IPS DF 6.9 (cell line): Measurements from ENCODE around the gene BRIP1.

Source experiments
- DNase-seq: peaks from one replicate; pipeline ENCODE4 v3.0.0-alpha.2; 2013; ENCODE audit warnings: low read depth, low spot score
- H3K27ac ChIP-seq: one replicate; pipeline ENCODE4 v1.5.1; 2013; ENCODE audit warnings: low read length, control low read depth
- H3K27me3 ChIP-seq: 2 replicates; pipeline ENCODE4 v1.6.1; 2013; ENCODE audit warnings: mild to moderate bottlenecking, low read length; ENCODE audit not compliant: control insufficient read depth, insufficient read depth
- H3K36me3 ChIP-seq: 2 replicates; pipeline ENCODE4 v1.6.1; 2013; ENCODE audit warnings: low read length; ENCODE audit not compliant: control insufficient read depth, insufficient read depth
- H3K4me1 ChIP-seq: 2 replicates; pipeline ENCODE4 v1.6.1; 2013; ENCODE audit warnings: low read length; ENCODE audit not compliant: control insufficient read depth, insufficient read depth
- H3K4me3 ChIP-seq: 2 replicates; pipeline ENCODE4 v1.5.1; 2013; ENCODE audit warnings: mild to moderate bottlenecking, low read length
- H3K9me3 ChIP-seq: 2 replicates; pipeline ENCODE4 v1.6.1; 2013; ENCODE audit warnings: low read length, inconsistent platforms; ENCODE audit not compliant: control insufficient read depth, insufficient read depth
- WGBS: extraction: QIAGEN DNeasy Blood & Tissue Kit; methylation state at CpG from one replicate; pipeline ENCODE4 v1.1.7; 2013; ENCODE audit warnings: mixed read lengths, missing lambda C conversion rate; ENCODE audit not compliant: insufficient read length, insufficient coverage; 5-methylcytosine and 5-hydroxymethylcytosine counted together

Gene BRIP1

DNA sequence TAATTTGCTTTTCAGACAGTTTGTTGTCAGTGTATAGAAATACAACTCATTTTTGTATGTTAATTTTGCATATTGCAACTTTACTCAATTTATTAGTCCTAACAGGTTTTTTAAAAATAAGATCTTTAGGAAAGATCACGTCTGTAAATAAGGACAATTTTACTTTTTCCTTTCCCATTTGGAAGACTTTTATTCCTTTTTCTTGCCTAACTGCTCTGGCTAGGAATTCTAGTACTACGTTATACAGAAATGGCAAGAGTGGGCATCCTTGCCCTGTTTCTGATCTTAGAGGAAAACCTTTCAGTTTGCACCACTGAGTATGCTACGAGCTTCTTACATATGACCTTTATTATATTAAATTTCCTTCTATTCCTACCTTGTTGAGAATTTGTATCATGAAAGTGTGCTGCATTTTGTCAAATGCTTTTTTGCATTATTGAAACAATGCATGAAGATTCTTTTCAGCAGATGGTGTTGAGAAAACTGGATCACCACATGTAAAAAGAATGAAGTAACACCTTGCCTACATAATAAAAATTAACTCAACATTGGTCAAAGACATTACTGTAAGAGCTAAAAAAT, 113.4 kb downstream of the BRIP1 start:
- H3K27ac ChIP-seq: no peak overlapping the region
- no peaks in the 10 kb centered on the region for H3K4me1 ChIP-seq
- no peak overlapping the region for H3K4me3 ChIP-seq
- H3K9me3 ChIP-seq: 0 out of 2 replicates have a peak, but pooled peaks cover 1% of the 10 kb centered on the region
- no CpG with 5 or more reads among the region's 3 CpGs for WGBS
- H3K27me3 ChIP-seq: no peaks in the 10 kb centered on the region
- no peaks in the 10 kb centered on the region for H3K36me3 ChIP-seq
- no peak for DNase-seq

DNA sequence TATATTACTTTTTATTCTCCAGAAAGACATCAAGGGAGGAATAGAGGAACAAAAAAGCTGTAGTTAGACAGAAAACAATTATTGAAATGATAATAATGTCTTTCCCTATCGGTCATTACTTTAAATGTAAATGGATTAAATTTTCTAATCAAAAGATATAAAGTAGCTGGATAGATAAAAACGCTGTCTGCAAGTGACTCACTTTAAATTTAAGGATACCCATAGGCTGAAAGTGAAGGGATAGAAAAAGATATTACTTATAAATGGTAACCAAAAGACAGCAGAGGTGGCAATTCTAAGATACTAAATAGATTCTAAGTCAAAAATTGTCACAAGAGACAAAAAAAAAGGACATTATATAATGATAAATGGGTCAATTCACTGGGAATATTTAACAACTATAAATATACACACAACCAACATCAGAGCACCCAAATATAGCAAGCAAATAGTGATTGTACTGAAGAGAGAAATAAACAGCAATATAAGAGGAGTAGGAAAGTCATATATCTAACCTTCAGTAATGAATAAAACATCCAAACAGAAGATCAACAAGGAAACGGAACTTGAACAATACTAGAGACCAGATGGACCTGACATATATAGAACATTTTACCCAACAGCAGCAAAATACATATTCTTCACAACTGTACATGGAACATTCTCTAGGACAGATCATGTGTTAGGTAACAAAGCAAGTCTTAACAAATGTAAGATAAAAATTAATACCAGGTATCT, 116.9 kb downstream of the BRIP1 start:
- H3K36me3 ChIP-seq: no peaks in the 10 kb centered on the region
- no CpG with 5 or more reads among the region's 3 CpGs for WGBS
- H3K27ac ChIP-seq: no peak overlapping the region
- no peak for DNase-seq
- no peak overlapping the region for H3K4me3 ChIP-seq
- 0 out of 2 replicates have a peak, but pooled peaks cover 1% of the 10 kb centered on the region for H3K9me3 ChIP-seq
- no peaks in the 10 kb centered on the region for H3K27me3 ChIP-seq
- no peaks in the 10 kb centered on the region for H3K4me1 ChIP-seq

DNA sequence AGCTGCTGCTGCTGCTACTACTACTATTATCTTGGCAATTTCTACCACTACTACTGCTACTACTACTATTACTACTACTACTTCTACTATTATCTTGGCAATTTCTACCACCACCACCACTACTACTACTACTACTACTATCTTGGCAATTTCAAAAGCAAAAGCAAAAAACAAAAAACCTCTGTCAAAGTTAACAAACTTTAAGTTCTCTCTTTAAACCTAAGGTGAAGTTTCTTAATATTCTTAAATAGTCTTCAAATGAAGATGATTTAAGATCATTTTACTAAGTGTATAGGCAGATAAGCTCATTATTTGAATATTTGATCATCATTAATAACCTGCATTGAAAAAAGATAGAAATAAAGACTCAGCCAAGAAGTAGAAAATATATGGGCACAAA, 118.5 kb downstream of the BRIP1 start:
- H3K9me3 ChIP-seq: 0 out of 2 replicates have a peak, but pooled peaks cover 1% of the 10 kb centered on the region
- no peaks in the 10 kb centered on the region for H3K4me1 ChIP-seq
- no peak for DNase-seq
- no peaks in the 10 kb centered on the region for H3K36me3 ChIP-seq
- H3K27me3 ChIP-seq: no peaks in the 10 kb centered on the region
- H3K27ac ChIP-seq: no peak overlapping the region
- no peak overlapping the region for H3K4me3 ChIP-seq

DNA sequence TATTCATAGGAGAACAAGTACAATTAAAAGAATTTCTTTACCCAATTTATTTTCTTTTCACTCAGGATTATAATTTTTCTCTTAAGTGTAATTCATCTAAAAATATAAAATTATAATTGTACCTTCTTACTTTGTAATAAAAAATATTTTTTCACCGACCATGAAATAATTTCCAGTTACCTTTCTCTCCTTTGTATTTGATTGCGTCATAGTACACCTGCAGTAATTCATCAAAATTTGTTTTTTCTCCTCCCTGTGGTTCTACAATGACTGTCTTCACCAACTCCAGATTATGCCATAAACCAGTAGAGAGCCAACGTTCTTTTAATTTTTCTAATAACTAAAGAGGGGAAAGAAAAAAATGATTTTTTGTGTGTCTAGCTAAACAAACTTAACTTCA, 119.1 kb downstream of the BRIP1 start:
- Histone ChIP-seq H3K27me3 (no peaks in the 10 kb centered on the region), H3K4me1 (no peaks in the 10 kb centered on the region), H3K4me3 (no peak overlapping the region), H3K36me3 (no peaks in the 10 kb centered on the region; the same call in 1 of the 2 replicates), H3K27ac (no peak overlapping the region), H3K9me3 (0 out of 2 replicates have a peak, but pooled peaks cover 1% of the 10 kb centered on the region)
- no peak for DNase-seq
- WGBS: no CpG with 5 or more reads among the region's 3 CpGs

DNA sequence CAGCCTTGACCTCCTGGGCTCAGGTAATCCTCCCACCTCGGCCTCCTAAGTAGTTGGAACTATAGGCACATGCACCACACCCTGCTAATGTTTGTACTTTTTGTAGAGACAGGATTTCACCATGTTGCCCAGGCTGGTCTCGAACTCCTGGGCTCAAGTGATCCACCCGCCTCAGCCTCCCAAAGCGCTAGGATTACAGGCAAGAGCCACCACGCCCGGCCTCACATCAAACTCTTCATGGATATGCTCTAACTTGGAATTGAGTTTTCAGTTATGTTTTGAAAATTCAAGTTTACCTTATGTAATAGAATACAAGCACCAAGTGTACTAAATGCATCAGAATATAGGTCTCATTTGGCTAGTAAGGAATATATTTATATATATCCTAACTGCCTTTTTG, 119.6 kb downstream of the BRIP1 start:
- no peak for DNase-seq
- Histone ChIP-seq H3K36me3 (peaks cover 2% of the 10 kb centered on the region; the same call in 1 of the 2 replicates), H3K27me3 (no peaks in the 10 kb centered on the region), H3K9me3 (0 out of 2 replicates have a peak, but pooled peaks cover 1% of the 10 kb centered on the region), H3K4me1 (no peaks in the 10 kb centered on the region), H3K4me3 (no peak overlapping the region), H3K27ac (no peak overlapping the region)
- WGBS: no CpG with 5 or more reads among the region's 6 CpGs

DNA sequence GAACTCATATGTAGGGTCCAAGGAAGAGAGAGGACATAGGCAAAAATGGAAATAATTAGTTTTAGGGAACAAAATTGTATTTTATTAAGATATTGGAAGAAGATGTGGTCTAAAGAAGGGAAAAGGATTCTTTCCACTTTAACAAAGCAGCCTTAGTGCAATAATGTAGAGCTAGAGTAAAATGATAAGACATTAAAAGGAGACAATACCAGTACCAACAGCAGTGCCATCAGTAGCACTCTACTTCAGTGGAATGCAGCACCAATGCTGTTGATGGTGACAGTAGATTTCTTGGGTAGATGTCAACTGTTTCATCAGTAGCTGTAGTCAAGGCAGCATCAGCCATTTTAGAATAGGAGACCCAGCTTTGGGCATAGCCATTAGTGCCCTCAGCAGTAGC, 124.3 kb downstream of the BRIP1 start:
- DNase-seq: no peak
- Histone ChIP-seq H3K27ac (no peak overlapping the region), H3K27me3 (no peaks in the 10 kb centered on the region), H3K4me1 (no peaks in the 10 kb centered on the region), H3K36me3 (peaks cover 2% of the 10 kb centered on the region; the same call in 1 of the 2 replicates), H3K4me3 (no peak overlapping the region), H3K9me3 (no peaks in the 10 kb centered on the region)

DNA sequence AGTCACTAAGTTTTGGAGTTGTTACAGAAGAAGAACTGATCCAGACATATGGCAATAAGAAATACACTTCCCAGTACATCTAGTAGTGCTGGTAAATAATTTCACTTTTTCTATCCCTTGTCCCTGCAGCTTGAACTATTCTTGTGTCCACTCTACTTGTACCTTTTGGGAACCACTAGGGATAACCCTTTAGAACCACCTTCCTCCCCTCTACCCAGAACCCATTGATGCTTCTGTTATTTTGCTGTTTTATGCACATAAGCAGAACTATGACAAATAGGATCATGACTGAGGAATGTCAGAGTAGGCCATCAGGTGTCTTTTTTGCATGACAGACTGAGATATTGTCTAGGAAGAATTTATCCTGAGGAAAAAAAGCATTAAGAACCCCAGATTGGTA, 125.1 kb downstream of the BRIP1 start:
- DNase-seq: no peak
- Histone ChIP-seq H3K27ac (no peak overlapping the region), H3K27me3 (no peaks in the 10 kb centered on the region), H3K36me3 (peaks cover 2% of the 10 kb centered on the region; the same call in 1 of the 2 replicates), H3K9me3 (no peaks in the 10 kb centered on the region), H3K4me1 (no peaks in the 10 kb centered on the region), H3K4me3 (no peak overlapping the region)

DNA sequence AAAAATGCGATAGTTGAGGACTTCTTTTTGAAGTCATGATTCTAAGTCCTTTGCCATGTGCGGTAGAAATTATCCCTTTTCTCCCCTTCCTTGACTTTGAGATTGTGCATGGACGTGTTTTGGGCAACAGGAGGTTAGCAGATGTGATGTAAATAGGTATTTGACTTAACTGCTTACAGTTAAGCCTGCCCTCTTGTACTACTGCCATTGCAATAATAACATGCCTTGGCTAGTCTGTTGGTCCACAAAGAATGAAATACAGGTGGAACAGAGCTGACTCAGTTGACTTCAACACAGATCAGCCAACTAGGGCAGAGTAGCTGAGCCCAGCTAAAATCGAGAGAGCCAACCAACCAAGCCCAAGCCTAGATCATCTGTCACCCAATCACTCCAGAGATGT, 125.5 kb downstream of the BRIP1 start:
- no peak overlapping the region for H3K27ac ChIP-seq

DNA sequence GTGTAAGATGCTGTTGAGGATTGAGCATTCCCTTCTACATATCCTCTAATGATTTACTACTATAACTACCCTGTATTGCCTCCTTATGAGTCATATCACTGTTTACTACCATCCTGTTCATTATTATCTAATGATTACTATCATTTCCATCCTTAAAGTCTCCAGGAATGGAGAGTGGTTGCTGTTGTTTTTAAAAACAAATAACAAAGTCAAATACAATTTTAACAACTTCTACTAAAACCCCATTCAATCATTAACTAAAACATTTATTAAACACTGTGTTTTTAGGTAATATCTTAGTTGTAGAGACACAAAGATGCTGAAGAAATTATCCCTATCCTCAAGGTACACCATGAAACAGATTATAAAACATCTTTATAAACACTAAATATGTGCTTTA, 126.9 kb downstream of the BRIP1 start:
- H3K9me3 ChIP-seq: no peaks in the 10 kb centered on the region
- H3K4me1 ChIP-seq: no peaks in the 10 kb centered on the region
- H3K27ac ChIP-seq: no peak overlapping the region
- no peak for DNase-seq
- no peaks in the 10 kb centered on the region for H3K27me3 ChIP-seq
- no peak overlapping the region for H3K4me3 ChIP-seq
- peaks cover 2% of the 10 kb centered on the region; the same call in 1 of the 2 replicates for H3K36me3 ChIP-seq

More for the DNA sequence above, 125.5 kb downstream of the BRIP1 start:
- WGBS: no CpG with 5 or more reads among the region's 4 CpGs
- Histone ChIP-seq H3K9me3 (no peaks in the 10 kb centered on the region), H3K4me3 (no peak overlapping the region), H3K27me3 (no peaks in the 10 kb centered on the region), H3K36me3 (peaks cover 2% of the 10 kb centered on the region; the same call in 1 of the 2 replicates), H3K4me1 (no peaks in the 10 kb centered on the region)
- no peak for DNase-seq

DNA sequence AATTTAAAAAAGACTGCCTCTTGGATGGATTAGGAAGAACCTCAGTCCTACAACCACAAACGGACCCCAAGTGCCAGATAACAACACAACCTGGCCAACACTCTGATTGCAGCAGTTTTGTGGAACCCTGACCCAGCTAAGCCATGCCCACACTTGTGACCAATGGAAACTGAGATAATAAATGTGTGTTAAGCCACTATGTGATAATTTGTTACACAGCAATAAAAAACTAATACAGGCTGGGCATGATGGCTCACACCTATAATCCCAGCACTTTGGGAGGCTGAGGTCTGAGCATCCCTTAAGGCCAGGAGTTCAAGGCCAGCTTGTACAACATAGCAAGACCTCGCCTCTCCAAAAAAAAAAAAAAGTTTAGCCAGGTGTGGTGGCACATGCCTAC, 127.5 kb downstream of the BRIP1 start:
- H3K27me3 ChIP-seq: no peaks in the 10 kb centered on the region
- no peaks in the 10 kb centered on the region for H3K9me3 ChIP-seq
- H3K4me3 ChIP-seq: no peak overlapping the region
- H3K4me1 ChIP-seq: no peaks in the 10 kb centered on the region
- no peak overlapping the region for H3K27ac ChIP-seq
- H3K36me3 ChIP-seq: peaks cover 2% of the 10 kb centered on the region; the same call in 1 of the 2 replicates
- no peak for DNase-seq
- no CpG with 5 or more reads among the region's 2 CpGs for WGBS

DNA sequence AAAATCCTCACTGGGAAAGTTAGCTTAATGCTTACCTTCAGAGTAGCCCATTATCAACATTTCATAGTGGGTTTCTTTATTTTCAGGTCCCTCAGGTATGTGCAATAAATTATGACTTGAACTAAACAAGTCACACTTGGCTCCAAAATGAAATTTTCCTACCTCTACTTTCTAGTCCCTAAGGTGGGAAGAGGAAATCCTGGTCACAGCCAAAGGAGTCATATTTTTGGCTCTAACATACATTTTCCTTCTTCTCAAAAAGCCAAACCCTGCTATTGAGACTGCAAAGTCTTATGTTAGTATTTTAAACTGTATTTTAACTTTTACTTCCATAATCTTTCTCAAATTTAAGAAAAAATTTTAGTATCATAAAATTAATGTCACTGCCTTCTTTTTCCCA, 128.9 kb downstream of the BRIP1 start:
- Histone ChIP-seq H3K9me3 (no peaks in the 10 kb centered on the region), H3K27me3 (no peaks in the 10 kb centered on the region), H3K4me1 (no peaks in the 10 kb centered on the region), H3K27ac (no peak overlapping the region), H3K36me3 (peaks cover 2% of the 10 kb centered on the region; the same call in 1 of the 2 replicates), H3K4me3 (no peak overlapping the region)
- no peak for DNase-seq
